Retinal pigment epithelial cell (primary cell): ENCODE data around the gene MYL11.

Experiments used
- DNase-seq: peaks from one replicate; pipeline ENCODE4 v3.0.0-alpha.2; 2010; ENCODE audit warnings: low read depth
- H3K4me3 ChIP-seq: 2 replicates; pipeline ENCODE4 v1.5.1; 2011; ENCODE audit warnings: mild to moderate bottlenecking, low read length, control low read depth, moderate library complexity
- TF ChIP-seq, protein P1 (sequence below): conservative IDR thresholded peaks from 2 replicates; pipeline ENCODE4 v1.5.1; 2011; ENCODE audit warnings: low read depth, low read length, control low read depth, inconsistent platforms

MYL11 gene

DNA sequence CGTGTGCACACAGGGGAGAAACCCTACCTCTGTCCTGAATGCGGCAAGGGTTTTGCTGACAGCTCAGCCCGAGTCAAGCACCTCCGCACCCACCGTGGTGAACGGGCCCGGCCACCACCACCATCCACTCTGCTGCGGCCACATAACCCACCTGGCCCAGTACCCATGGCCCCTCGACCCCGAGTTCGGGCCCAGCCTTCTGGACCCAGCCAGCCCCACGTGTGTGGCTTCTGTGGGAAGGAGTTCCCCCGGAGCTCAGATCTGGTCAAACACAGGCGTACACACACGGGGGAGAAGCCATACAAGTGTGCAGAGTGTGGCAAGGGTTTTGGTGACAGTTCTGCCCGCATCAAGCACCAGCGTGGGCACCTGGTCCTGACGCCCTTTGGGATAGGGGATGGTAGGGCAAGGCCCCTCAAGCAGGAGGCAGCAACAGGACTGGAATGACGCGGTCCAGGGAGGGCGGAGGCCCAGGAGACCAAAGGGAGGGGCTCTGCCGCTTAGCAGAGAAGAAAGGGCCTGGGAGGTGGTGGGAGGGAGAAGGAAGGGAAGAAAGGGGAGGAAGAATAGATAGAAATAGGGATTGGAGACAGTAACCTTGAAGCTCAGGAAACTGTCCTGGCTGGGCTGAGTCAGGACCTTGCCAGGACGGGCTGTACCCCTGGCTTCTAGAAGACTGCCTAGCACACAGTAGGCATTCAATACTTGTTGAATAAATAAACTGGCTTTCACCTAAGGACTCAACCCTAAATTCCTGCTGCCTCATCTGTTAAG lies 24.2 kb downstream of the MYL11 start:
- H3K4me3 ChIP-seq: no peak overlapping the region
- DNase-seq: no peak
- TF ChIP-seq, protein P1, sequence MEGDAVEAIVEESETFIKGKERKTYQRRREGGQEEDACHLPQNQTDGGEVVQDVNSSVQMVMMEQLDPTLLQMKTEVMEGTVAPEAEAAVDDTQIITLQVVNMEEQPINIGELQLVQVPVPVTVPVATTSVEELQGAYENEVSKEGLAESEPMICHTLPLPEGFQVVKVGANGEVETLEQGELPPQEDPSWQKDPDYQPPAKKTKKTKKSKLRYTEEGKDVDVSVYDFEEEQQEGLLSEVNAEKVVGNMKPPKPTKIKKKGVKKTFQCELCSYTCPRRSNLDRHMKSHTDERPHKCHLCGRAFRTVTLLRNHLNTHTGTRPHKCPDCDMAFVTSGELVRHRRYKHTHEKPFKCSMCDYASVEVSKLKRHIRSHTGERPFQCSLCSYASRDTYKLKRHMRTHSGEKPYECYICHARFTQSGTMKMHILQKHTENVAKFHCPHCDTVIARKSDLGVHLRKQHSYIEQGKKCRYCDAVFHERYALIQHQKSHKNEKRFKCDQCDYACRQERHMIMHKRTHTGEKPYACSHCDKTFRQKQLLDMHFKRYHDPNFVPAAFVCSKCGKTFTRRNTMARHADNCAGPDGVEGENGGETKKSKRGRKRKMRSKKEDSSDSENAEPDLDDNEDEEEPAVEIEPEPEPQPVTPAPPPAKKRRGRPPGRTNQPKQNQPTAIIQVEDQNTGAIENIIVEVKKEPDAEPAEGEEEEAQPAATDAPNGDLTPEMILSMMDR: no peak

DNA sequence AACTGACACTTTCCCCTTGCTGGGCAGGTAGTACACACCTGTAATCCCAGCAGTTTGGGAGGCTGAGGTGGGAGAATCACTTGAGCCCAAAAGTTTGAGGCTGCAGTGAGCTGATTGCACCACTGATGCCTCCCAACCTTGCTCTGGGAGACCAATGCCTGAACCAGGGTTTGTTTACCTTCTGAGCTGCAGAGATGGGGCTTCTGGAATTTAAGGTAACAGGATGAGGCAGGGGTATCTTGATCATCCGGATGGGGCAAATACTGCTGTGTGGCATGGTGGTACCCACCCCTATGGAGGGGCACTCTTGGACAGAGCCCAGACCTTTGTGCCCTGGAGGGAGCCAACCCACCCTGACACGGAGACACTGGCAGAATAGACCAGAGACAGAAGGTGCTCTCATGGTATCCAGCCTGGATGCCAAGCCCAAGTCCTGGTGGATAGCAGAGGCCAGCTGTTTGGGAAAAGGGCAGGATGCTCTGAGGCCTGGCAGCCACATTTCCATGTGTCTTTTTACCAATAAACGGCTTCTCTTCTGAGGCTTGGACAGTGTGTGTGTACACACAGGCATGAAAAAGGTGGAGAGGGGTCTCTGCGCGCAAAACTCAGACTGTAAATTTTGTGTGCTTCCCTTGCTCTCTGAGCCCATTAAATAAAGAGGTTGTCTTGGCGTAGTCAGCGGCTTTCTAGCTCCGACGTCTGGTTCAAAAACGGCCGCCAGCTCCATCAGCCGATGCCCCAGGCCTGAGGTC lies 25.0 kb downstream of the MYL11 start:
- DNase-seq: no peak
- TF ChIP-seq, protein P1: no peak
- H3K4me3 ChIP-seq: peak overlapping the region; percentile 73

DNA sequence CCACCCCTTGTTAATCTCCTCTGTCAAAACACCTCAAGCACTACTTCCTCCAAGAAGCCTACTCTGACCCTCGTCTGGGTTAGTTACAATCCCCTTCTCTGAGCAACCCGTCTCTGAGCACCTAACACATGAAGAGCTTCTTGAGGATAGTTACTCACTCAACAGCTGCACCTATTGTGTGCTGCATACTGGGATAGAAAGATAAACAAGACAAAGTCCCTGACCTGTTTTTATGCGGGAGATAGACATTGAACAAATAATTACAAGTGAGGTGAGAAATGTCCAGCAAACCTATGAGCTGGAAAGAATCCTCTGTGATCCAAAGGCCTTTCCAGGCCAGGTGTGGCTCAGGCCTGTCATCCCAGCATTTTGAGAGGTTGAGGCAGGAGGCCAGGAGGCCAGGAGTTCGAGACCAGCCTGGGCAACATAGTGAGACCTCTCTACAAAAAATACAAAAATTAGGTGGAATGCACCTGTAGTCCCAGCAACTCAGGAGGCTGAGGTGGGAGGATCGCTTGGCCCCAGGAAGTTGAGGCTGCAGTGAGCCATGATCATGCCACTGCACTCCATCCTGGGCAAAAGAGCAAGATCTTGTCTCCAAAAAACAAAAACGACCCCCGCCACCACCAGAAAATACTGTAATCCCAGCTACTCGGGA lies 27.3 kb downstream of the MYL11 start:
- TF ChIP-seq, protein P1: no peak
- no peak overlapping the region for H3K4me3 ChIP-seq
- DNase-seq: no peak

DNA sequence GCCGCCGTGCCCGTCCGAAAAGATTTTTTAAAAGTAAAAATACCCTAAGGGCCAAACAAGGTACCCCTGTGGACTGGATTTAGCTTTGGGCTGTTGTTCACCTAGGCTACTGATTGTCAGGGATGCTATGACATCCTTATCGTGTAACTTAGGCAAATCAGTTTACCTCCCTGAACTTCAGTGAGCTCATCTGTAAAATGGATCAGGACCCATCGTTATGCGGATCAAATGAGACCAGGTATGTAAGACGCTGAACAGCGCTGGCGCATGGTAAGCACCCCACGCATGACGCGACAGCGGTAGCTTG lies 32.1 kb downstream of the MYL11 start:
- H3K4me3 ChIP-seq: peak overlapping the region; percentile 64
- TF ChIP-seq, protein P1: no peak

DNA sequence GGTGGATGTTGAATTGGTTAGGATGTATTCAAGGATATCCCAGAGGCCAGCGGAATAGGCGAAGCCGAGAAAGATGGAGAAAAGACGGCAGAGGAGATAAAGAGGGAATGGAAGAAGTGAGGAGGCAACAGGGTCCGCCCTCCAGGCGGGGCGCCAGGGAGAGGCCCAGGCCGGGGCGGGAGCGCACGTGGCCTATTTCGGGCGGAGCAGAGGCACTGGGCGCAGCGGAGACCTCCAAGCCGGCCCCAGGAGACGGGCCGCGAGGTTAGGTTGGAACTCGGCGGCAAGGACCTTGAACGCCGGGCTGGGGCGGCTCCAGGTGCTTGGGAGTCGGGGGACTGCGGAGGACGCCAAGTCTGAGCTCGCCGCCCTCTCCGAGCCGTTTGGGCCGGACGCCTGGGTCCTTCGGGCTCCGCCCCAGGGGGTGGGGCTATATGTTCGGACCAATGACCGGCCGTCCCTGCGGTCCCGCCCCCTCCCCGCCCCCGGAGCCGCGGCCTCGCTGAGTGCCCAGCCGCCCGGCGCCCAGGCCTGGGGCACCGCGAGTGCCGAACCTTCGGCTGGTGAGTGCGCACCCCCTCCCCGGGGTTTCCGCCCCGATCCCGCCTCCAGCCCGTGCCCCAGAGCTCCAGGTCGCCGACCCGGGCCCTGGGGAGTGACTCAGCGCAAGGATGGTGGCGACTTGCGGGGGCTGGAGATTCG lies 32.7 kb downstream of the MYL11 start, which contains the start of gene ZNF771:
Gene ZNF771 (plus strand): TSS at position 505 of the 702 bp plus-strand sequence. CDS start 448 bp downstream, outside the sequence.
- peak within 1 kb of the TSS; percentile 64 for H3K4me3 ChIP-seq
- TF ChIP-seq, protein P1: no peak
- no peak for DNase-seq

More for the DNA sequence above, 32.1 kb downstream of the MYL11 start:
- DNase-seq: no peak

DNA sequence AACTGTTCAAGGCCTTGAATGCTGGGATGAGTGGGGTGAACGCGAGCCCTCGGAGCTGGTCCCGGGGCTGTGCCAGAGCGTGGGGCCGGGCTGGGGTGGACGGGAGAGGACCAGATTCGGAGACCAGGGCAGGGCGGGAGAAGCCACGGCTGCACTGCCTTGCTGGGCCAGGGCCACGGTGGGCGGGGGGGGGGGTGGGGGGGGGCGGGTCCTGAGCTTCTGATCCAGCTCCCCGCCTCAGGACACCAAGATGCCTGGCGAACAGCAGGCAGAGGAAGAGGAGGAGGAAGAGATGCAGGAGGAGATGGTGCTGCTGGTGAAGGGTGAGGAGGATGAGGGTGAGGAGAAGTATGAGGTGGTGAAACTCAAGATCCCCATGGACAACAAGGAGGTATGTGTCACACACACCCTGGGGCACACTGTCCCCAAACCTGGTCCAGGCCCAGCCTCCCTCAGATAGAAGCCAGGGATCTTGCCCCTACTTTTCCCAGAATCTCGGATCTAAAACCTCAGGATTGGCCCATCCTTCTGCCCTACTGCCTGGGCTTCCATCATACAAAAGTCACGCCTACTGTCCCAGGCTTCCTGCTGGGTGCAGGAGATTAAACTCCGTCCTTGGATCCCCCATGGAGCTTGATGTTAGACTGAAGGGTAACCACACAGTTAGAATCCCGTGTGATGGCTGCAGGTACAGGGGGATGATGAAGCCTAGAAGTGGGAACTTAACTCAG lies 33.4 kb downstream of the MYL11 start:
- peak overlapping the region; percentile 64 for H3K4me3 ChIP-seq
- DNase-seq: no peak
- TF ChIP-seq, protein P1: no peak
